GM19240 (cell line): Measurements from ENCODE around the gene PKNOX2.

Source experiments
- DNase-seq: peaks from one replicate; pipeline ENCODE4 v3.0.0; 2011; ENCODE audit warnings: low spot score; ENCODE audit not compliant: insufficient read length

PKNOX2 gene

GRCh38 chr11:125376117-125376516 is 211.6 kb downstream of the PKNOX2 start:
- no peak for DNase-seq

- DNase-seq: no peak
Observed at GRCh38 chr11:125376856-125377255, 212.3 kb downstream of the PKNOX2 start.

GRCh38 chr11:125378083-125378482 is 213.5 kb downstream of the PKNOX2 start:
- DNase-seq: no peak

GRCh38 chr11:125378571-125378970 is 214.0 kb downstream of the PKNOX2 start:
- no peak for DNase-seq

GRCh38 chr11:125379565-125379964 is 215.0 kb downstream of the PKNOX2 start:
- DNase-seq: no peak

GRCh38 chr11:125379981-125380380 is 215.4 kb downstream of the PKNOX2 start:
- no peak for DNase-seq

- no peak for DNase-seq
Observed at GRCh38 chr11:125380756-125381445, 216.3 kb downstream of the PKNOX2 start.

GRCh38 chr11:125381499-125382044 is 217.0 kb downstream of the PKNOX2 start:
- DNase-seq: no peak

GRCh38 chr11:125382314-125382791 is 217.8 kb downstream of the PKNOX2 start:
- no peak for DNase-seq

- no peak for DNase-seq
Observed at GRCh38 chr11:125382822-125383221, 218.3 kb downstream of the PKNOX2 start.

- DNase-seq: no peak
Observed at GRCh38 chr11:125384825-125385224, 220.3 kb downstream of the PKNOX2 start.

- DNase-seq: no peak
Observed at GRCh38 chr11:125387901-125388300, 223.3 kb downstream of the PKNOX2 start.

- DNase-seq: no peak
Observed at GRCh38 chr11:125388611-125389010, 224.1 kb downstream of the PKNOX2 start.

- DNase-seq: no peak
Observed at GRCh38 chr11:125389339-125390166, 225.0 kb downstream of the PKNOX2 start.

- DNase-seq: no peak
Observed at GRCh38 chr11:125390946-125391345, 226.4 kb downstream of the PKNOX2 start.

- no peak for DNase-seq
Observed at GRCh38 chr11:125393331-125393730, 228.8 kb downstream of the PKNOX2 start.

- no peak for DNase-seq
Observed at GRCh38 chr11:125394296-125394695, 229.7 kb downstream of the PKNOX2 start.

GRCh38 chr11:125397421-125397820 is 232.9 kb downstream of the PKNOX2 start:
- no peak for DNase-seq

GRCh38 chr11:125398475-125398874 is 233.9 kb downstream of the PKNOX2 start:
- no peak for DNase-seq

- DNase-seq: no peak
Observed at GRCh38 chr11:125398994-125399640, 234.6 kb downstream of the PKNOX2 start.

GRCh38 chr11:125399945-125400344 is 235.4 kb downstream of the PKNOX2 start:
- no peak for DNase-seq

- DNase-seq: no peak
Observed at GRCh38 chr11:125401235-125401634, 236.7 kb downstream of the PKNOX2 start.
